HG03469 (cell line): ENCODE data around the gene CERS1.
"Not testable (repeated sequence)": the region's sequence is repeated elsewhere in the genome, so short reads cannot be mapped to it uniquely, and the experiment has no call there.

Source experiments
- ATAC-seq: cut with Tn5 transposase; IDR thresholded peaks from one replicate; pipeline ENCODE4 v1.9.1; 2021; ENCODE audit warnings: mild to moderate bottlenecking, moderate library complexity, moderate number of reproducible peaks; ENCODE audit not compliant: unreplicated experiment

CERS1 gene

DNA sequence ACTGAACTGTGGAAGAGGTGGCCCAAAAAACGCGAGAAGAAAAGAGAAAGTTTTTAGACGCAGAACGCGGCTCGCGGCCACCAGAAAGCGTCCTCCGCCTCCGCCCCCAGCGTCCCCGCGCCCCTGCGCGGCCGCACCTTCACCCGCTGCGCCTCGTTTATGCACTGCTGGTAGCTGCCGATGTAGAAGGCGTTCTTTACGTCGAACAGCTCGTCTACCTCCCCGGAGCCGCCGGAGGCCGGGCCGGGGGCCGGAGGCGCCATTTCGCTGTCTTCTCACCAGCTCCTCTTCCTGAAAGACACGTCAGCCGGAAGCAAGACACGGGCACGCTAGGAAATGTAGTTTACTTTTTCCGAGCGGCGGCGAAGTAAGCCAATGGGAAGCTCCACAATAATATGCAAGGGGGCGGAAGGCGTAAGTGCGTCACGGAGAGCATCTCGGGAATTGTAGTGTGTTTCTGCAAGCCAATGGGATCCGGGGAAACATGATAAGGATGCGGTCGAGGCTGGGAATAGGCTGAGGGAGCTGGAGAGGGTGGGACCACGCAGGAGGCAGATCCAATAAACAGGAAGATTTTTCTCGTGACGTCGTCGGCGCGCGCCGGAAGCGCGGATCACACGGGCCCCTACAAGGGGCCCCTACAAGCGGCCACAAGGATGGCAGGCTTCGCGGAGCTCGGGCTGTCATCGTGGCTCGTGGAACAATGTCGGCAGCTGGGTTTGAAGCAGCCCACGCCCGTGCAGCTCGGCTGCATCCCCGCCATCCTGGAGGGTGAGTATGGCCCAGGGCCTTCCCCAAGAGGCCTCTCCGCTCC, 23.3 kb upstream of the CERS1 start, which contains the start of the genes COPE and DDX49:
Gene COPE, minus strand, starts transcription at position 302 of the 814 bp plus-strand sequence. Its CDS starts 39 bp downstream, at position 263.
Gene DDX49, plus strand, starts transcription at position 630 of the 814 bp plus-strand sequence. Its CDS starts 27 bp downstream, at position 657.
- ATAC-seq: peak; percentile 82

DNA sequence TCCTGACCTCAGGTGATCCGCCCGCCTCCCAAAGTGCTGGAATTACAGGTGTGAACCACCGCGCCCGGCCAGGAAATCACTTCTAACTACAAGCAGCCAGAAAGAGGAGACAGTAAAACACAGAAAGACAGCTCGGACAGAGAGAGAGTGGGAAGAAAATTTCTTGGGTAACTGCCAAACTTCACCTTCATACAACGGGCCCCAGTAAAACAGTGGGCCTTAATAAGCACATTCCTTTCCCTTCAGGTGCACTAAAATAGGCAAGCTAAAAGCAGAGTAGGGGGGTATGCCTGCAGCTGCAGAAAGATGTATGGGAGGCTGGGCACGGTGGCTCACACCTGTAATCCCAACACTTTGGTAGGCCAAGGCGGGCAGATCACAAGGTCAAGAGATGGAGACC, 21.6 kb upstream of the CERS1 start:
- ATAC-seq: not testable (repeated sequence)

DNA sequence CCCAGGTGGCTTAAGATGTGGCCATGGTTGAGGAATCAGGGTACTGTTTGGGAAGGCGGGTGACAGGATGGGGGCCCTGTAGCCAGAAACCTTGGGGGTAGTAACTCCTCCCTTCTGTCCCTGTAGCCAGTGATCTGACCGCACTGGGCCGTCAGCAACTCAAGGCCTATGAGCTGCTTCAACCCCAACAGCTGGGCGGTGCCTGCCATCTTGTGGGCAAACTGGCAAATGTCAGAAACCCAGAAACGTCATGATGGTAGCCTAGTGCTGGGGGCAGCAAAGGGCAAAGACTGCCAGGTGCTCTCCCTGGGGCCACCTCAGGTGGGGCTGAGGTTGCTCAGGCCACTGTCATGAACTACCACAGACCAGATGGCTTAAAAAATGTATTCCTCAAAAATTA, 19.7 kb upstream of the CERS1 start:
- no peak for ATAC-seq

DNA sequence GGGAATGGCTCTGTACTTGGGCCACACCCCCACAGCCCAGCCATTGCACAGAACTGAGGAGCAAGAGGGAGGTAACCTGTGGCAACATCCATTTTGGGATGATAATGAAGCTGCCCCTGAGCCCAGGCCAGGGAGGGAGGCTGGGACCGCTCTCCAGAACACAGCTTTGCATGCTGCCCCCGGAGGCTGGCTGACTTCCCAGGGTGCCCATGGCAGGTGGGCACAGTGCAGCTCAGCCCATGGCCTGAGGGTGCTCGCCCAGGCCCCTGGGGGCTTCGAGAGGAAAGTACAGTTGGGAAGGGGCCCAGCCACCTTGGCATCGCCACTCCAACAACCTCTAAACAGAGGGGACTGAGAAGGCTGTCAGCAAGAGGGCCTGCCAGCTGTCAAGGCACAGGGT, 17.5 kb upstream of the CERS1 start:
- no peak for ATAC-seq

- ATAC-seq: no peak
Measured at GRCh38 chr19:18912933-18913332, 17.0 kb upstream of the CERS1 start.

- ATAC-seq: no peak
Measured at GRCh38 chr19:18910801-18911436, 15.0 kb upstream of the CERS1 start.

DNA sequence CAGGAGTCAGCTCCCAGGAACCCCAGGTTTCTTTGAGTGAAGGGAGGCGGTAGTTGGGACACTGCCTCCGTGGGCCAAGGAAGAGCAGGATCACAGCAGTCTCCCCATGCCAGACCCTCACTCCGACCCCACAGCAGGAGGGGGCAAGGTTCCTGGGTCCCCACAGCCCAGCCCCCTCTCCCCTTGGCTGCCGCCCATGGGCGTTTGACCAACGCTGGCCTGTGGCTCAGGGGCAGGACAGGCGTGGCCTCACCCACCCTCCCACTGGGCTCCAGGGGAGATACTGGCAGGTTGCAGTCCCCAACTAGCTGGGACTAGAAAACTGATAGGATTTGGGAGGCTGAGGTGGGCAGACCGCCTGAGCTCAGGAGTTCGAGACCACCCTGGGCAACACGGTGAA, 14.1 kb upstream of the CERS1 start:
- ATAC-seq: no peak

GRCh38 chr19:18908917-18909619, 13.1 kb upstream of the CERS1 start:
- no peak for ATAC-seq

GRCh38 chr19:18906605-18907519, 10.9 kb upstream of the CERS1 start:
- no peak for ATAC-seq

GRCh38 chr19:18905513-18906236, 9.7 kb upstream of the CERS1 start:
- no peak for ATAC-seq

DNA sequence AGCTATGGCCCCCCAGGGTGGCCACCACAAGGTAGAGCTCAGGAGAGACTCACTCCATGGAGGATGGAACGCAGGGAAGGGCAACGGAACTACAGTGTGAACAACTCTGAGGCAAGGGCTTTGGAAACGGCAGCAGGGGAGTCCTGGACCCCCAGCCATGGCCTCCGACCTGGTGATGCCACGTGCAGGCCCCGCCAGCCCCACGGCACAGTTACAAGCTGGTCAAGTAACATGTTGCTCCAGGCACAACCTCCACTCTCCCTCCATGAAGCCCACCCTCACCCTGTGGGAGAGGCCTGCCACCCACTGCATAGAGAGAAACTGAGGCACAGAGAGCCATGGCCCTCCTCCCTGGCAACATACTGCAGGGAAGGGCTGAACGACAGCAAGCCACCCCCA, 9.1 kb upstream of the CERS1 start:
- ATAC-seq: no peak

GRCh38 chr19:18904334-18905057, 8.5 kb upstream of the CERS1 start:
- ATAC-seq: no peak

- ATAC-seq: no peak
Measured at GRCh38 chr19:18903156-18904037, 7.4 kb upstream of the CERS1 start.

DNA sequence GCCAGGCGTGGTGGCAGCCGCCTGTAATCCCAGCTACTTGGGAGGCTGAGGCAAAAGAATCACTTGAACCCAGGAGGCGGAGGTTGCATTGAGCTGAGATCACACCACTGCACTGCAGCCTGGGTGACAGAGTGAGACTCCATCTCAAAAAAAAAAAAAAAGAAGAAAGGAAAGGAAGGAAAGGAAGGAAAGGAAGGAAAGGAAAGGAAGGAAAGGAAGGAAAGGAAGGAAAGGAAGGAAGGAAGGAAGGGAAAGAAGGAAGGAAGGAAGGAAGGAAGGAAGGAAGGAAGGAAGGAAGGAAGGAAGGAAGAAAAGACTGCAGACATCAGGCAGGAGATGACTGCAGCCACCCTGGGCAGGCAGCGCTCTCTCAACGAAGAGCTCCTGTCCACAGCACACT, 6.6 kb upstream of the CERS1 start:
- ATAC-seq: not testable (repeated sequence)

- ATAC-seq: no peak
Measured at GRCh38 chr19:18901491-18901890, 5.5 kb upstream of the CERS1 start.

DNA sequence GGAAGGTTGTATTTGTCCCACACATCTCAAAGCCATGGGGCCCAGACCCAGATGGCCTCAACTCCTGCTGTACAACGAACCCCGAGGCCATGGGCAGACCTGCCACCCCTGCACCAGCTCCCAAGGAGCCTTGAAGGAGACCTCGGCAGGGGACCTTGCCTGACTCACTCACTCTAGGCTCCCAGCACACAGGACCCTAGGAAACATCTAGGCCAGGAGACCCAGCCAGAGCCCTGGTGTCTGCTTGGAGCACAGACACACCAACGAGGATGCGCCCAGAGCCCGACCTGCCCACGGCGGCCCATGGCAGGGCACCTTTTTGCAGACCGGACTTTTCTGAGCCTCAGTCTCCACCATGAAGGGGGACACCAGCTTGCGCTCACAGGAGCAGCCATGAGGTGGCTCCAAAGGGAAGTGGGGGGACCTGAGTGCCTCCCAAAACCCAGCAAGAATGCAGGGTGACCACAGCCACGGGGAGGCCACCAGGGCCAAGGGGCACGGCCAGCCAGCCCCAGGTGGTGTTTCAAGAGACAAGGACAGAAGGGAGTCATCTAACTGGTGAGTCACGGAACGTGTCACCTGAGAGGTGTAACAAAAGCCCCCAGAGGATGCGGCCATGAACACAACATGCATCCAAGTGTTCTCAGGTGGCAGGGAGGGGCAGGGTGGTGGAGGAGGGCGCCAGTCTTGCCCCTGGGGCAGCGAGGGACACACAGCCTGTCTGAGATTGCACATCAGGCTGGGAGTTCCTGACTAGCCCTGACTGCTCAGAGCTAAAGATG, 4.9 kb upstream of the CERS1 start:
- ATAC-seq: no peak
